ENCODE data around the gene PXMP2. TPM values are rescaled to one million over a fixed set of nuclear protein-coding genes. Genes with fewer than 3 reads are reported as not detected.

PXMP2 gene
- polyA plus RNA-seq, 3 donors, result 2.9 to 9.2 (median 8.7) TPM

- TF ChIP-seq, protein P1, sequence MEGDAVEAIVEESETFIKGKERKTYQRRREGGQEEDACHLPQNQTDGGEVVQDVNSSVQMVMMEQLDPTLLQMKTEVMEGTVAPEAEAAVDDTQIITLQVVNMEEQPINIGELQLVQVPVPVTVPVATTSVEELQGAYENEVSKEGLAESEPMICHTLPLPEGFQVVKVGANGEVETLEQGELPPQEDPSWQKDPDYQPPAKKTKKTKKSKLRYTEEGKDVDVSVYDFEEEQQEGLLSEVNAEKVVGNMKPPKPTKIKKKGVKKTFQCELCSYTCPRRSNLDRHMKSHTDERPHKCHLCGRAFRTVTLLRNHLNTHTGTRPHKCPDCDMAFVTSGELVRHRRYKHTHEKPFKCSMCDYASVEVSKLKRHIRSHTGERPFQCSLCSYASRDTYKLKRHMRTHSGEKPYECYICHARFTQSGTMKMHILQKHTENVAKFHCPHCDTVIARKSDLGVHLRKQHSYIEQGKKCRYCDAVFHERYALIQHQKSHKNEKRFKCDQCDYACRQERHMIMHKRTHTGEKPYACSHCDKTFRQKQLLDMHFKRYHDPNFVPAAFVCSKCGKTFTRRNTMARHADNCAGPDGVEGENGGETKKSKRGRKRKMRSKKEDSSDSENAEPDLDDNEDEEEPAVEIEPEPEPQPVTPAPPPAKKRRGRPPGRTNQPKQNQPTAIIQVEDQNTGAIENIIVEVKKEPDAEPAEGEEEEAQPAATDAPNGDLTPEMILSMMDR (IDR thresholded peaks at IDR 0.05), result no peak
- H3K36me3 ChIP-seq (replicated peaks in 1 of 2; ENCODE audit: control insufficient read depth in 1 of 2, insufficient read depth in 2 of 2, low read length in 2 of 2), result peaks cover 56 to 76% of the 10 kb centered on the region in 2 donors
- H3K27ac ChIP-seq (ENCODE audit: low read depth in 1 of 2, low read length in 2 of 2), result no peak overlapping the region
- no peak overlapping the region for H3K4me3 ChIP-seq (replicated peaks in 1 of 3; ENCODE audit: low read depth in 2 of 3, low read length in 3 of 3)
- Mint-ChIP-seq H3K9me3 (no peaks in the 10 kb centered on the region), H3K4me1 (no peaks in the 10 kb centered on the region), H3K27ac (no peak overlapping the region), H3K36me3 (peaks cover 65 to 86% of the 10 kb centered on the region in 2 donors), H3K27me3 (ENCODE audit: low read depth in 3 of 3) (peaks cover 0 to 2% (median 0%) of the 10 kb centered on the region in 3 donors), H3K4me3 (no peak overlapping the region)
- no peak overlapping the region for H3K4me2 ChIP-seq (replicated peaks; ENCODE audit: extremely low read depth, low read length, poor library complexity, severe bottlenecking)
- no peaks in the 10 kb centered on the region for H3K27me3 ChIP-seq (ENCODE audit: control insufficient read depth in 2 of 2, insufficient read depth in 2 of 2, low read length in 2 of 2)
- H2AFZ ChIP-seq (ENCODE audit: insufficient read depth, low read depth, low read length, poor library complexity, severe bottlenecking), result no peak overlapping the region
- H3K9ac ChIP-seq (ENCODE audit: insufficient read depth, low read length, poor library complexity, severe bottlenecking), result no peak overlapping the region
- DNase-seq, result no peak
- H3K9me3 ChIP-seq (replicated peaks in 1 of 2; ENCODE audit: control insufficient read depth in 1 of 2, insufficient read depth in 1 of 2, low read length in 2 of 2), result no peaks in the 10 kb centered on the region
- no peaks in the 10 kb centered on the region for H4K20me1 ChIP-seq (ENCODE audit: insufficient read depth, low read length)
- H3K4me1 ChIP-seq (ENCODE audit: control insufficient read depth in 1 of 2, insufficient read depth in 2 of 2, low read length in 2 of 2), result no peaks in the 10 kb centered on the region
- intact Hi-C loops (cut with micrococcal nuclease), result no loop called here
- H3K79me2 ChIP-seq (ENCODE audit: insufficient read depth, low read length), result peaks cover 26% of the 10 kb centered on the region
- WGBS (ENCODE audit: insufficient coverage), result 97% methylated on average over 5 of the region's 9 CpGs
Measured at GRCh38 chr12:132677492-132677891, 9.9 kb upstream of the PXMP2 start.

DNA sequence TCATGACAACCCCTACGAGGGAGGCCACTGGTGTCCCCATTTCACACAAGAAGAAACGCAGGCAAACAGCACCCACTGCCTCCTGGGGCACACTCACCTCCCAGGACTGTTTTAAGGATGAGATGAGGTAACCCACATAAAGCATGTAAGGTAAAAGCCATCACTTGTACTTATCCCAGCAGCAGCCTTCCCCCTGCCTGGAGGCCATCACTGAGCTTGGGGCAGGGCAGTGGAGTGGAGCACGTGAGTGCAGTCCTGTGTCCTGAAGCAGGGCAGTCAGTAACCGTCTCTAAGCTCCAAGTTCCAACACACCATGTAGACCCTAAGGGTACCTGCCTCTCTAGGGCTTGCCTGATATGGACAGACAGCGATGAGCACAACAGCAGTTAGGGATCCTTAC lies 2.0 kb upstream of the PXMP2 start:
- Histone ChIP-seq H3K27me3 (ENCODE audit: control insufficient read depth in 2 of 2, insufficient read depth in 2 of 2, low read length in 2 of 2) (peaks cover 0 to 2% of the 10 kb centered on the region in 2 donors), H3K4me1 (ENCODE audit: control insufficient read depth in 1 of 2, insufficient read depth in 2 of 2, low read length in 2 of 2) (peaks cover 6 to 23% of the 10 kb centered on the region in 2 donors), H2AFZ (ENCODE audit: insufficient read depth, low read depth, low read length, poor library complexity, severe bottlenecking) (no peak overlapping the region), H3K9me3 (replicated peaks in 1 of 2; ENCODE audit: control insufficient read depth in 1 of 2, insufficient read depth in 1 of 2, low read length in 2 of 2) (no peaks in the 10 kb centered on the region), H3K9ac (ENCODE audit: insufficient read depth, low read length, poor library complexity, severe bottlenecking) (no peak overlapping the region), H3K36me3 (replicated peaks in 1 of 2; ENCODE audit: control insufficient read depth in 1 of 2, insufficient read depth in 2 of 2, low read length in 2 of 2) (peaks cover 0 to under 1% of the 10 kb centered on the region in 2 donors), H4K20me1 (ENCODE audit: insufficient read depth, low read length) (no peaks in the 10 kb centered on the region), H3K4me3 (replicated peaks in 1 of 3; ENCODE audit: low read depth in 2 of 3, low read length in 3 of 3) (no peak overlapping the region), H3K4me2 (replicated peaks; ENCODE audit: extremely low read depth, low read length, poor library complexity, severe bottlenecking) (no peak overlapping the region), H3K27ac (ENCODE audit: low read depth in 1 of 2, low read length in 2 of 2) (no peak overlapping the region), H3K79me2 (ENCODE audit: insufficient read depth, low read length) (peaks cover 51% of the 10 kb centered on the region)
- no peak for DNase-seq
- H3K4me3 Mint-ChIP-seq, result peak overlapping the region in 1 of 2 donors; percentile 55
- peaks cover 0 to 5% (median 1%) of the 10 kb centered on the region in 7 donors for H3K9me3 Mint-ChIP-seq
- H3K27ac Mint-ChIP-seq, result no peak overlapping the region
- TF ChIP-seq, protein P1 (IDR thresholded peaks at IDR 0.05), result no peak
- peaks cover 6 to 8% of the 10 kb centered on the region in 2 donors for H3K36me3 Mint-ChIP-seq
- H3K27me3 Mint-ChIP-seq (ENCODE audit: low read depth in 3 of 3), result peaks cover 3 to 10% (median 6%) of the 10 kb centered on the region in 3 donors
- H3K4me1 Mint-ChIP-seq, result peaks cover 19% of the 10 kb centered on the region
- intact Hi-C loops (cut with micrococcal nuclease), result loop anchor here in 1 of 2 donors (10.0 kb wide), 1 partner anchor 139 kb away; the partner anchor contains the start of gene GOLGA3
- WGBS (ENCODE audit: insufficient coverage), result 80% methylated on average over 2 of the region's 5 CpGs
